ENCODE measurements around the gene CDKN1A.
"Not testable (repeated sequence)": the region's sequence is repeated elsewhere in the genome, so short reads cannot be mapped to it uniquely, and the experiment has no call there.

Gene CDKN1A

GRCh38 chr6:36722879-36723278 is 44.4 kb downstream of the CDKN1A start:
- DNase-seq = no peak

- not testable (repeated sequence) for DNase-seq
Observed at GRCh38 chr6:36723992-36724391, 45.5 kb downstream of the CDKN1A start.

- peak; percentile 73 for DNase-seq
Observed at GRCh38 chr6:36724514-36725390, 46.2 kb downstream of the CDKN1A start.

GRCh38 chr6:36725581-36725980 is 47.1 kb downstream of the CDKN1A start:
- no peak for DNase-seq

GRCh38 chr6:36727505-36728021 is 49.0 kb downstream of the CDKN1A start:
- peak; percentile 33 for DNase-seq

GRCh38 chr6:36728289-36729160 is 50.0 kb downstream of the CDKN1A start:
- no peak for DNase-seq

- no peak for DNase-seq
Observed at GRCh38 chr6:36729161-36729524, 50.6 kb downstream of the CDKN1A start.

GRCh38 chr6:36730424-36731380 is 52.2 kb downstream of the CDKN1A start:
- DNase-seq = no peak

GRCh38 chr6:36731622-36732310 is 53.3 kb downstream of the CDKN1A start:
- no peak for DNase-seq

GRCh38 chr6:36733300-36733699 is 54.8 kb downstream of the CDKN1A start:
- no peak for DNase-seq

- no peak for DNase-seq
Observed at GRCh38 chr6:36734486-36735060, 56.1 kb downstream of the CDKN1A start.

- DNase-seq = no peak
Observed at GRCh38 chr6:36735110-36736071, 56.9 kb downstream of the CDKN1A start.
